ENCODE data around the gene ZNF608.

DNA sequence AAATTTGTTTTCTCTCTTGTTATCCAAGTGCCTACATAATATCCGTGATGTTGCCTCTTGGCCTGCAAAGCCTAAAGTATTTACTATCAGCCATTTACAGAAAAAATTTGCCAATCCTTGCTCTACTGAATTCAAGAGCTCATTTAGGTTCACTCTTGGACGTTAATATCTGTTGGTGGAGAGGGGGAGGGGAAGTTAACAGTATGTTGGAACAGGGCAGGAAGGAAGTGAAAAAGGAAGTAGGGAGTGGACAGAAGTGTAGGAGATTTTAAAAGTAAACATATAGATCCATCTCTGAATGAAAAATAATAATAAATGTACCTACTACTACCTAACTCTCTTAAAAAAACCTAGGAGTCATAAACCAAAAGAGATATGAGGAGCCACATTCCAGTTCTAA, 32.8 kb downstream of the ZNF608 start:
- TF ChIP-seq GATA3 (IDR thresholded peaks at IDR 0.05; ENCODE audit: low read depth, low read length) (no peak), GATA2 (IDR thresholded peaks at IDR 0.05; ENCODE audit: low read depth, low read length) (no peak)
